Endothelial cell of umbilical vein (primary cell): Measurements from ENCODE around the gene NFKB2. TPM values are rescaled to one million over a fixed set of nuclear protein-coding genes. Genes with fewer than 3 reads are reported as not detected.
A peak's percentile ranks its signal among the peaks of the same experiment; 100 is the strongest.

ENCODE experiments used
- BruUV-seq: library from RNA; stranded (reverse); fragments of 400-500 nt; replicated peaks from 2 replicates; lab custom pipeline; 2021; lab: Mats Ljungman, UMichigan
- CTCF ChIA-PET: fragments of 300-600, 350-600 bp; sonication (Branson Sonifier 250); formaldehyde crosslinking; loops from one replicate; lab custom pipeline; 2021; ENCODE audit warnings: antibody characterized with exemption, inconsistent platforms; lab: Charles Lee
- POLR2A ChIA-PET: fragments of 300-600, 350-600 bp; sonication (Branson Sonifier 250); formaldehyde crosslinking; loops from one replicate; lab custom pipeline; 2021; ENCODE audit warnings: antibody characterized with exemption, inconsistent platforms; lab: Charles Lee
- DNase-seq: peaks from one replicate; pipeline ENCODE4 v3.0.0-alpha.2; 2011; ENCODE audit warnings: low read depth, low spot score
- FAIRE-seq: peaks from 2 replicates; lab custom pipeline; 2011; peaks lifted over from hg19 to GRCh38; lab: Jason Lieb, UNC
- H2AFZ ChIP-seq: 2 replicates; pipeline ENCODE4 v1.6.0; 2012; ENCODE audit warnings: low read depth, low read length, control low read depth, inconsistent platforms
- H3K27ac ChIP-seq: 2 replicates; pipeline ENCODE4 v1.5.1; 2011; ENCODE audit warnings: low read depth, mild to moderate bottlenecking, control low read depth, low read length, moderate library complexity; ENCODE audit not compliant: insufficient read depth
- H3K27me3 ChIP-seq, 2 experiments: 2 replicates each; pipeline versions ENCODE4 v1.6.0 to v1.6.1; 2011; ENCODE audit warnings: low read length in 2 of 2, mixed read lengths in 1 of 2; ENCODE audit not compliant: control insufficient read depth in 2 of 2, insufficient read depth in 2 of 2
- H3K36me3 ChIP-seq, 2 experiments: 2 replicates in 1 of 2; 3 replicates in 1 of 2; pipeline ENCODE4 v1.5.1; 2011; ENCODE audit warnings: low read length in 2 of 2, mild to moderate bottlenecking in 1 of 2, moderate library complexity in 1 of 2; ENCODE audit not compliant: control insufficient read depth in 2 of 2, insufficient read depth in 2 of 2; ENCODE audit errors: extremely low read depth in 1 of 2
- H3K4me1 ChIP-seq: 3 replicates; pipeline ENCODE4 v1.5.1; 2011; ENCODE audit warnings: mild to moderate bottlenecking, low read length; ENCODE audit not compliant: control insufficient read depth, insufficient read depth; ENCODE audit errors: extremely low read depth
- H3K4me2 ChIP-seq: 2 replicates; pipeline ENCODE4 v1.6.1; 2011; ENCODE audit warnings: low read length, control low read depth, mixed read lengths; ENCODE audit not compliant: insufficient read depth
- H3K4me3 ChIP-seq, 3 experiments: fragments of 200-600 bp in 1 of 3; sonication (generic), shearing (Covaris generic) in 1 of 3; replicated peaks in 1 of 3; 2 replicates each; pipeline ENCODE4 v1.5.1; 2011 to 2016; ENCODE audit warnings: control low read depth in 3 of 3, low read length in 3 of 3, mild to moderate bottlenecking in 2 of 3, inconsistent platforms in 1 of 3, low read depth in 1 of 3, moderate library complexity in 1 of 3; ENCODE audit not compliant: insufficient read depth in 1 of 3
- H3K79me2 ChIP-seq: 2 replicates; pipeline ENCODE4 v1.6.0; 2012; ENCODE audit warnings: low read length, inconsistent platforms; ENCODE audit not compliant: control insufficient read depth, insufficient read depth
- H3K9ac ChIP-seq: replicated peaks from 2 replicates; pipeline ENCODE3; 2011; ENCODE audit warnings: low read length, control low read depth; ENCODE audit not compliant: insufficient read depth; ENCODE audit errors: extremely low read depth
- H3K9me1 ChIP-seq: replicated peaks from 3 replicates; pipeline ENCODE4 v1.6.0; 2011; ENCODE audit warnings: mild to moderate bottlenecking, low read length; ENCODE audit not compliant: control insufficient read depth, insufficient read depth; ENCODE audit errors: extremely low read depth
- H3K9me3 ChIP-seq: replicated peaks from 2 replicates; pipeline ENCODE4 v1.5.1; 2012; ENCODE audit warnings: low read length, inconsistent platforms; ENCODE audit not compliant: control insufficient read depth, insufficient read depth
- H4K20me1 ChIP-seq: replicated peaks from 2 replicates; pipeline ENCODE3; 2011; ENCODE audit warnings: mild to moderate bottlenecking, low read length; ENCODE audit not compliant: control insufficient read depth, insufficient read depth; ENCODE audit errors: extremely low read depth
- CTCF ChIP-seq, 2 donors: IDR thresholded peaks; 1 replicate in 1 of 2; 2 replicates in 1 of 2; pipeline ENCODE4 v1.5.1; 2011; ENCODE audit warnings: low read length in 2 of 2, mild to moderate bottlenecking in 2 of 2, moderate library complexity in 2 of 2, control low read depth in 1 of 2, inconsistent platforms in 1 of 2, low read depth in 1 of 2; ENCODE audit not compliant: insufficient read depth in 1 of 2; ENCODE audit errors: extremely low read depth in 1 of 2
- EZH2 ChIP-seq: IDR thresholded peaks from 2 replicates; pipeline ENCODE4 v1.6.1; 2012; ENCODE audit warnings: borderline replicate concordance, low read depth, mild to moderate bottlenecking, moderate library complexity, low read length, inconsistent platforms; ENCODE audit not compliant: severe bottlenecking
- FOS ChIP-seq: IDR thresholded peaks from 2 replicates; pipeline ENCODE4 v1.6.1; 2011; ENCODE audit warnings: mild to moderate bottlenecking, low read length, moderate library complexity, borderline replicate concordance; ENCODE audit not compliant: insufficient read depth
- GATA2 ChIP-seq: IDR thresholded peaks from 2 replicates; pipeline ENCODE4 v1.7.0; 2011; ENCODE audit warnings: low read depth, mild to moderate bottlenecking, moderate library complexity, mixed read lengths, low read length; ENCODE audit not compliant: insufficient read length, insufficient read depth
- JUN ChIP-seq: IDR thresholded peaks from 2 replicates; pipeline ENCODE4 v1.6.1; 2011; ENCODE audit warnings: borderline replicate concordance, low read depth; ENCODE audit not compliant: insufficient read length, insufficient read depth
- MAX ChIP-seq: IDR thresholded peaks from 2 replicates; pipeline ENCODE4 v1.6.1; 2011; ENCODE audit not compliant: insufficient read depth, insufficient read length
- MYC ChIP-seq: IDR thresholded peaks from one replicate; pipeline ENCODE4 v1.6.1; 2011; ENCODE audit warnings: mild to moderate bottlenecking, low read depth, low read length
- POLR2A ChIP-seq: IDR thresholded peaks from 2 replicates; pipeline ENCODE4 v1.6.1; 2012; ENCODE audit warnings: low read depth, mild to moderate bottlenecking, control low read depth, low read length
- POLR2AphosphoS5 ChIP-seq: IDR thresholded peaks from 2 replicates; pipeline ENCODE4 v1.6.1; 2012; ENCODE audit warnings: low read depth, mild to moderate bottlenecking, control low read depth, low read length, moderate library complexity; ENCODE audit not compliant: insufficient read depth
- dilution Hi-C: fragments of 300-500 bp; cut with MboI; formaldehyde crosslinking; loops from one replicate; pipeline ENCODE4 v1.15.0; 2019; ENCODE audit warnings: low sequenced_read_pairs; ENCODE audit not compliant: extremely low pct_ligation_motif_present
- intact Hi-C: fragments of 100-400 bp; cut with micrococcal nuclease; formaldehyde crosslinking; loops from one replicate; pipeline ENCODE4 v1.10.0; 2022
- polyA plus RNA-seq, 4 experiments: library from polyadenylated mRNA; depleted of rRNA in 3 of 4; stranded (reverse) in 3 of 4; unstranded in 1 of 4; fragments of >200 nt; gene quantifications; 2 replicates each; pipeline versions ENCODE4 v1.2.1 to v1.2.3, GENCODE V29; 2011 to 2012; ENCODE audit warnings: missing spikeins in 1 of 4
- total RNA-seq: library from RNA; stranded (reverse); gene quantifications from 2 replicates; pipeline ENCODE4 v1.2.3, GENCODE V29; 2021

Gene NFKB2
- total and polyA plus RNA-seq, 2 donors (not counting 3 experiments of a cell fraction or from before 2014, with no cell fraction given): 21.0 to 25.6 TPM

- peak overlapping the region; percentile 97 for H3K4me2 ChIP-seq
- no peaks in the 10 kb centered on the region for H3K36me3 ChIP-seq
- no peaks in the 10 kb centered on the region for H3K9me1 ChIP-seq
- DNase-seq (no peak), FAIRE-seq (no peak)
- intact Hi-C loops: loop anchor here (1.0 kb wide), 1 partner anchor 29 kb away; no protein-coding TSS in a partner anchor
- dilution Hi-C loops: no loop called here
- no peaks in the 10 kb centered on the region for H3K27me3 ChIP-seq
- no peaks in the 10 kb centered on the region for H4K20me1 ChIP-seq
- H3K4me1 ChIP-seq: peaks cover 3% of the 10 kb centered on the region
- H2AFZ ChIP-seq: peak overlapping the region; percentile 98
- H3K4me3 ChIP-seq: peak overlapping the region; percentile 61 to 81 (median 69)
- no peaks in the 10 kb centered on the region for H3K79me2 ChIP-seq
- ChIA-PET POLR2A (no interaction called here), CTCF (interaction anchor here (0.7 to 2.9 kb wide), 8 partner anchors 11 to 280 kb away, joined by 3 to 17 read pairs (median 6); partner anchors contain the start of gene CUEDC2)
- BruUV-seq: no TSS peak
- no peaks in the 10 kb centered on the region for H3K9me3 ChIP-seq
- TF ChIP-seq POLR2A (no peak), MAX (no peak), MYC (no peak), CTCF (IDR thresholded peaks at IDR 0.05; ENCODE audit: extremely low read depth in 1 of 2, insufficient read depth in 1 of 2, low read depth in 1 of 2, low read length in 2 of 2) (no peak), FOS (no peak), GATA2 (no peak), POLR2AphosphoS5 (no peak), JUN (no peak), EZH2 (no peak)
- peak overlapping the region; percentile 64 for H3K9ac ChIP-seq
- no peak overlapping the region for H3K27ac ChIP-seq
Measured at GRCh38 chr10:102450124-102450373, 54.5 kb downstream of the NFKB2 start.
